SHP77 treated with DMSO at 0.1 percent for 48 hours (cell line): Measurements from ENCODE around the gene MYL4.

Experiments
- DNase-seq: peaks from one replicate; lab custom pipeline; 2025; lab: John Stamatoyannopoulos, UW

The MYL4 gene

DNA sequence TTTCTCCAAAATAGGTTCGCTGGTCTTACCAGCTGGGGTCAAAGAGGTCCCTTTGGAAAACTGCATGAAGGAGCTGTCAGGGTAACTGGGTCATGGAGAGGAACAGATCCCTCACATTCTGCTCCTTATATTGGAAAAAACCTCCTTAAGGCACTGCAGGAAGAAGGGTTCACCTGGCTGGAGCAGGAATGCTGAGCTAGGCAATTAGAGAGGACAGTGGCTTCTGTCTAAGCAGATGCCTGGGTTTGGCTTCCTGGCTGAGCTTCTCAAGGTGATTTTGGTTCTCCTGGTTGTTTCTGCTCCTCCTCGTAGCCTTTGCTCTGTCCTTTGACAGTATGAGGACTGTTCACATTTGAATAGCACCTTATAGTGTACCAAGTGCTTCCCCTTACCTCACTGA is 64.1 kb downstream of the MYL4 start:
- DNase-seq, result no peak
